ENCODE data around the gene ATG16L2.

- no peak for TF ChIP-seq YY1 (IDR thresholded peaks at IDR 0.05; ENCODE audit: insufficient read depth, insufficient read length)
- no peak for TF ChIP-seq ZNF274 (IDR thresholded peaks at IDR 0.05; ENCODE audit: low read depth, low read length)
Measured at GRCh38 chr11:72825661-72826060, 11.4 kb downstream of the ATG16L2 start.
